Fibroblast of peridontal ligament (primary cell): ENCODE data around the gene DGCR8.
A peak's percentile ranks its signal among the peaks of the same experiment; 100 is the strongest.
"Not testable (repeated sequence)": the region's sequence is repeated elsewhere in the genome, so short reads cannot be mapped to it uniquely, and the experiment has no call there.

Experiments used
- DNase-seq: peaks from one replicate; pipeline ENCODE4 v3.0.0-alpha.2; 2010; ENCODE audit errors: extremely low read depth

The DGCR8 gene

GRCh38 chr22:20066617-20067383, 13.2 kb upstream of the DGCR8 start:
- DNase-seq: no peak

GRCh38 chr22:20067384-20067682, 12.7 kb upstream of the DGCR8 start:
- not testable (repeated sequence) for DNase-seq

- DNase-seq: no peak
These were observed 11.4 kb upstream of the DGCR8 start for GRCh38 chr22:20068640-20069039.

GRCh38 chr22:20069331-20070042, 10.6 kb upstream of the DGCR8 start:
- DNase-seq: no peak

GRCh38 chr22:20071524-20071972, 8.5 kb upstream of the DGCR8 start:
- no peak for DNase-seq

GRCh38 chr22:20076627-20077172, 3.3 kb upstream of the DGCR8 start:
- no peak for DNase-seq

GRCh38 chr22:20080445-20080775, 369 bp downstream of the DGCR8 start:
- peak; percentile 21 for DNase-seq

- DNase-seq: peak; percentile 66
These were observed 974 bp downstream of the DGCR8 start for GRCh38 chr22:20080776-20081654.

GRCh38 chr22:20083157-20083890, 3.3 kb downstream of the DGCR8 start:
- no peak for DNase-seq

GRCh38 chr22:20083891-20084546, 4.0 kb downstream of the DGCR8 start:
- DNase-seq: no peak

- DNase-seq: no peak
These were observed 4.7 kb downstream of the DGCR8 start for GRCh38 chr22:20084547-20085413.

GRCh38 chr22:20085651-20086050, 5.6 kb downstream of the DGCR8 start:
- DNase-seq: no peak

- DNase-seq: no peak
These were observed 6.1 kb downstream of the DGCR8 start for GRCh38 chr22:20086101-20086599.

- DNase-seq: no peak
These were observed 6.7 kb downstream of the DGCR8 start for GRCh38 chr22:20086763-20087162.

GRCh38 chr22:20087319-20088262, 7.5 kb downstream of the DGCR8 start:
- DNase-seq: no peak

- DNase-seq: no peak
These were observed 8.2 kb downstream of the DGCR8 start for GRCh38 chr22:20088263-20088648.

- no peak for DNase-seq
These were observed 9.4 kb downstream of the DGCR8 start for GRCh38 chr22:20089226-20089976.
